Smooth muscle cell of the brain vasculature (primary cell): ENCODE results near the gene CXXC5.

Experiments used
- DNase-seq: peaks from one replicate; pipeline ENCODE4 v3.0.0-alpha.2; 2012; ENCODE audit warnings: low read depth, low spot score

The CXXC5 gene

DNA sequence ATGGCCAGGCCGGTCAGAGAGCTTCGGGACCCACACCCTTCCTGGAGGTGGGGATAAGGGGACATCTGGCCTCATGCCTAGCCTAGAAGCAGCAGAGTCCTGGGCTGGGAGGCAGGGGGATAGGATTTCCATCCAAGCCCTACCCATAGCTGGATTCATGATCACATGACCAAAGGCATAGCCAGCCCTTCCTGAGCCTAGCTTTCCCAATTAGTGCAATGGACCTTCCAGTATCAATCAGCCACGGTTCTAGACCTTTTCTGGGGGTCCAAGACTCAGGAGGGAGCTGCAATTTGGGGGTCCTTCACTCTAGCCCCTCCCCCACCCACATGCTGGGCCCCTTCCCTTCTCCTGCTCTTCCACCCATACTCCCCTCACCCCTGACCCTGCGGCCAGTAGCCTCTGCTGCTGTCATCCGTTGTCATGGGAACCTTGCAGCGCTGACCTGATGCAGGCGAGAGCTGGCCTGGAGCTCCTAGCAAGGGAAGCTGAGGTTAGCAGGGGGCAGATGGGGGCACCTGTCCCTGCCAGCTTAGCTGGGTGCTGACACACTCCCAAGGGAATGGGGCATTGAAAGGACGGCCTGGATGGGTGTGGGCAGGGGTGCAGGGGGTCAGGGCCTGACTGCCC is 44.6 kb downstream of the CXXC5 start:
- no peak for DNase-seq

DNA sequence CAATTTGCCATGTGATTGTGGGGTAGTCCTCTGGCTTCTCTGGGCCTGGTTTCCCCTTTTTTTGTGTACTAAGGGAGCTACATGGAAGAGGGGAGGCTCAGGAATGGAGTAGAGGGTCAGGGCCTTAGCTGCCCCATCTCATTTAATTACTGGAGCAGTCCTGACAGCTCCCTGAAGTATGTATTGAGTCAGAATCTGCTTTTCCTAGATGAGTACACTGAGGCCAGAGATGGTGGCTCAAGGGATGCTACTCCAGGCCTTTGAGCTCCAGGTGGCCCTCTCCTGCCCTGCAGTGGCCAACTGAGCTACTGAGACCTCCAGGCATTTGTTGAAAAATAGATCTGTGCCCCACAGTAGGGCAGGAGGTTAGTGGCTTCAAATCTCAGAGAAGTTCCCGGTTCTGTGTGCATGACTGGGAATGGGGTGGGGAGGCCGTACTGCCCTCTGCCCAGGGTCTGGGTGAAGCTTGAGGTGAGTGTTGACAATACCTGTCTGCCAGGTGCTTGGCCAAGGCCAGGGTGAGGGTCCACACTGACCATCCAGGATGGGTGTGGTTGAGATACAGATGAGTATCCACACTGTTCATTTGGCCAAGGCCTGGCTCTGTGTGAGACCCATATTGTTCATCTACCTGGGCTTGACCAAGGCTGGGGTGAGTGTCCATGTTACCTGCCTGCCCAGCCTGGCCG is 45.7 kb downstream of the CXXC5 start:
- DNase-seq, result no peak

DNA sequence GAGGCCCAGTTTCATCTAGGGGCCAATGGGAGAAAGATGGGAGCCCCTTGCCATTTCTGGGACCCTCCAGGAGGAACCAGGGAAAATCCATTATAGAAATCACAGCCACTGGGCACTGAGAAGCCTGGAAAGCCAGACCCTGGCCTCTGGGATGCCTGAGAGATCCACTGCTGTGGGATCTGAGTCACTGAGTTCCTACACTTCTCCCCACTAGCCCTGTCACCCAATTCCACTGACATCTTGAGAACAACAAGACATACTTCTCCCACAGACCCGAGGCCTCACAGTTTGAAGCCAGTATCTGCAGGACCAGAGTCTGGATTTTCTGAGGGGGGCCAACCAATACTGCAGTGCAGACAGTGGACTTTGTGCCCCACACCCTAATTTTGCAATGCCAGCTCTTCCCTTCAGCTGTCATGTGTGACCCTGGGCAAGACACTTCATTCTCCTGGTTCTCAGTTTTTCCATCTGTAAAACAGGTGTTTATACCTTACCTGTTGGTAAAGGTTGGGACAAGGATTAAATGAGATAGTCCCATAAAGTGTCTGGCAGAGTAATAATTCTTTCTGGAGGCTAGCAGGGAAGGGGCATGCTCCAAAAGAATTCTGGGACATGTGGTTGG is 46.5 kb downstream of the CXXC5 start:
- DNase-seq, result no peak

DNA sequence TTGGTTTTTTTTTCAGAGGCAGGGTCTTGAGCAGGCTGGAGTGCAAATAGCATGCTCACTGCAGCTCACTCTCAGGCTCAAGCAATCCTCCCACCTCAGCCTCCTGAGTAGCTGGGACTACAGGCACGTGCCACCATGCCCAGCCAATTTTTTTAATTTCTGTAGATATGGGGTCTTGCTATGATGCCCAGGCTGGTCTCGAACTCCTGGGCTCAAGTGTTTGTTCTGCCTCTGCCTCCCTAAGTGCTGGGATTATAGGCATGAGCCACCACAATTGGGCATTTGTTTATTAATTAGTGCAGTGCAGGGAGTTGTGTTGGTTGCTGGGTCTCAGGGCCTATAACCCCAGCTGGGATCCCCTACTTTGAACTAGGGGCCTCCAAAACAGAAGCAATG is 47.0 kb downstream of the CXXC5 start:
- DNase-seq, result no peak

DNA sequence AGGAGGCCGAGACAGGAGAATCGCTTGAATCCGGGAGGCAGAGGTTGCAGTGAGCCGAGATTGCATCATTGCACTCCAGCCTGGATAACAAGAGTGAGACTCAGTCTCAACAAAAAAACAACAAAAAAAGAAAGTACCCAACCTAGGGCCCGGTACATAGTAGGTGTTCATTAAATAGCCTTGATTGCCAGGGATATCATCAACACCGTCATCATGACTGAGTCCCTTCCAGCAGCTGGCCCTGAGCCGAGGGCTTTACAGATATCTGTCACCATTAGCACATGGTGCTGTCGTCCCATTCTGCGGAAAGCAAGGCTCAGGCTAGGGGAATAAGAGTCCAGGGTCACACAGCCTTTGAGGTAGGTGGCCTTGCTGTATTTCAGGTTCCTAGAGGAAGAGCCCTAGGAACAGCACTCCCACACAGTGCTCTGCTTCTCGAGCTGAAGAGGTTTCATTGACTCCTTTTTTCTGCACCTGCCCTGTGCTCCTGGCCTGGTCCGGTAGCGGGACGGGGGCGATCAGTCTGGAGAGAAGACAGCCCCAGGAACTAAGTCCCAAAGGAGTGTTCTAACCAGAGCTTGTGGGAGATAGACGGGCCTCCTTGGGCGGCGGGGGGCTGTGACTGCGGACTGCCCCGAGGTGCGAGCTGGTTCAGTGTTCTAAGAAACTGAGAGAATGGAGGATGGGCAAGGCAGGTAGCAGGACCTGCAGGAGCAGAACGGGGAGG is 48.2 kb downstream of the CXXC5 start:
- no peak for DNase-seq

DNA sequence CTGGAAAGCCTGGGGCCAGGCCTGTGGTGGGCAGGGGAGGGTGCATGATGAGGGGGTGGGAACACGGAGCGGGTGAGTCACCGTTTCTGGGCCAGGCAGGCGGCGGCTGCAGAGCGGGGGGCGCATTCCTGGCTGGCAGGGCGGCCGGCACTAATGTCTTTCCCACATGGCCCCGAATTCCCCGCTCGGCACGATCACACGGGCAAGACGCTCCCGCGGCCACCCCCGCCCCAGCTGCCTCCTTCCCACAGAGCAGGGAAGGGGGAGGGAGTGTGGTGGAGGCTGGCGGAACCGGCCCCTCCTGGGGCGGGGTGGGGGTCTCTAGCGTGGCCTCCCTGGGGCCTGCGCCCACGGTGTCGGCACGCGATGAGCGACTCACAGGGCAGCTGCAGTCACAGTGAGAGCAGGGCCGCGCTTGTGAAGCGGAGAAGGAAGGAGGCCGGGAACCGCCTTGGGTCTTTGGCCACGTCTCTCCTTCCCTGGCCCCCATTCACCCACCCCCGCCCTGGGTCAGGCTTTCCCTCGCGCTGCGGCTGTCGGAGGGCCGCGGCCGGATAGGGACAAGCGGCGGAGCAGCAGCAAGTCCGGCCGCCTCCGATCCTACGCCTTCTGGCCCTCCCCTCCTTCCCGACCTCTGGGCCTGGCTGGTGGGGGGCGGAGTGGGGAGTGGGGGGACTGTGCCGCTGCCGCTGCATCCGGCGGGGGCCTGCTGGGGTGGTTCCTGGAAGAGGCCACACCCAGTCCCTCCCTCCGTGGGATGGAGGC is 48.9 kb downstream of the CXXC5 start:
- peak; percentile 88 for DNase-seq

DNA sequence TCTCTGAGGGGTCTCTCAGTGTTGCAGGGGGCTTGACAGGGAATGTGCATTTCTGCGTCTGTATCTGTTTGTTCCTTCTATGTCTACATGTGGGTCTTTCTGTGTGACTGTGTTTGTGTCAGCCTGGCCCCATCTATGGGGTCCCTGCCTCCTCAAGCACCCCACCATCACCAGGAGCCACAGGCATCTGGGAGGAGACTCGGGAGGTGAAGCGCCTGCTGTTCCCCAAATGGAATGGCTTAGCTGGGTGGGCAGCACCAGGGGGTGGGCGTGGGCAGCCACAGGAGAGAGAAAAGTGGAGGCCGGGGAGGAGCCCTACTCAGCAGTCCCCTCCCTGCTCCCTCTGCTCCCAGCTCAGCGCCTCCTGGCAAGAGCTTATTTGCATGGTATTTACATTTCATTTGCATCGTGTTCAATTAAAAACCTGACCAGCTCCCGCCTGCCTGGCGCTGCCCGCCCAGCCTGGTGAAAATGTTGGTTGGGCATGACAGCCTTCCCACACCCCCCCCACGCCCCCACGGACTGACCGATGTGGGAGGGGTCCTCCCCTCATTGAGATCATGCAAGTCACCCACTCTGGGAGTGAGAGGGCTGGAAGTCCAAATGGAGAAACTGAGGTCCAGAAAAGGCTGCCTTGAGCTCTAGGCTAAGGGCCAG is 50.5 kb downstream of the CXXC5 start:
- DNase-seq, result no peak

DNA sequence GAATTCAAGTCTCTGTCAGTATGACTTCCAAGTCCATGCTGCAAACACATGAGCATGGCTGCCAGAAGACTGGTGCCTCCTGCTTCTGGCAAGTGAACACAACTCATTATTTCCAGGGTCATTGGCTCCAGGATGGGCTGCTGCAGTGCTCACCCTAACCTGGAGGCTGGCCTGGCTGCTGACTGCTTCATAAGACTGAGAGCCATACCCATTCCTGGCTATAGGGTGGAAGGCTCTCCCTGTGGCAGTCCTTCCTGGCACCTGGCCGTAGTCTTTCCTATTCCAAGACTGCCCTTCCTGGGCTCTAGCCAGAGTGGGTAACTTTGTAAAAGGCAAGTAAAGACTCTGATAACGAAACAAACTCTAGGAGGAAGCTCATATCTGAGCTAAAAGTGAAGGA is 51.2 kb downstream of the CXXC5 start:
- no peak for DNase-seq

DNA sequence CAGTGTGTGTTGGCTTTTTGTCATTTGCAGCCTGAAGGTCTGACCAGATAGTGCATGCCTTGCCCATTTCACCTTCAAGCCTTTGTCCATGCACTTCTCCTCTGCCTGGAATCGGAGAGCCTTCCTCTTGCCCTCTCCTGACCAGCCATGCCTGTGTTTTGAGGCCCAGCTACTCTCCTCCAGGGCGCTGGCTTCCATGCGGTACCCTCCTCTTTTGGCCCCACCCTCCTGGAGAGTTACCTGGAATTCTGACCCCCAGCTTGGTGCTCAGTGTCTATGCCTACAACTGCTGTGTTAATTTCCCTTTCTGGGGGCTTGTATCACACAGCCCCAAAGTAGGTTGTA is 52.5 kb downstream of the CXXC5 start:
- no peak for DNase-seq

DNA sequence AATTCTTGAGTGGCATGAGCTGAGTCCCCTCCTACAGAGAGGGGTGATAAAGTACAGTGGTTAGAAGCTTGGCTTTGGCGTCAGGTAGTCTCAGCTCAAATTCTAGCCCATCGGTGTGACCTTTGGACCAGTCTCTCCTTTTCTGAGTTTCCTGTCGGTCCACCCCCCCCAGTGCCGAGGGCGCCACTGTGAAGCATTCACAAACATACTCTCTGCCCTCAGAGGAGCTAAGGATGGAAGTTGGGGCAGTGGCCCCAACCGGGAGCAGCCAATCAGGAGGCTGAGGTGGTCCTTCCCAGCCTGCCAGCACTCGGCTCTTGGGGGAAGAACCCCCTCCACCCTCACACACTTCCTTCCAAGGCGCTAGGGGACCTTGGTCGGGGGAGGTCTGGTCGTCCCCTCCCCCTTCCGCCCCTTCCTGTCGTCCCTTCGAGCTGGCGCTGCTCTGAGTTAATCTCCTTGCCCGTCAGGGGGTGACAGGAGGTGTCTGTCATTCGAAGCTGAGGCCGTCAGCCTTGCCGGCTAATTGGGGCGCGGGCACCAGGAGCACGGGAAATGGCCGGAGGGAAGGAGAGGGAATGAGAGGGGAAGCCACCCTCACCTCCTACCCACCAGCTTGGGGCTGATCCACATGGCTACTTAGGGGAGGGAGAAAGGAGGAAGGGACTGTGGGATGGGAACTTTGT is 53.0 kb downstream of the CXXC5 start:
- no peak for DNase-seq

DNA sequence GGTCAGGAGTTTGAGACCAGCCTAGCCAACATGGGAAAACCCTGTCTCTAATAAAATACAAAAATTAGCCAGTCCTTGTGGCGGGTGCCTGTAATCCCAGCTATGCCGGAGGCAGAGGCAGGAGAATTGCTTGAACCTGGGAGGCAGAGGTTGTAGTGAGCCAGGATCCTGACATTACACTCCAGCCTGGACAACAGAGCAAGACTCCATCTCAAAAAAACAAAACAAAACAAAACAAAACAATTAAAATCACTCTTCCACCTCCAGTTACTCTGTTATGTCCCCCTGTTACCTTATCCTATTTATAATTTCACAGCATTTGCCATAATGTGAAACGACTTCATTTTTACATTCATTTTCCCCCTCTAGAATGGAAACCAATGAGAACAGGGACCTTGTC is 54.4 kb downstream of the CXXC5 start:
- DNase-seq, result no peak

DNA sequence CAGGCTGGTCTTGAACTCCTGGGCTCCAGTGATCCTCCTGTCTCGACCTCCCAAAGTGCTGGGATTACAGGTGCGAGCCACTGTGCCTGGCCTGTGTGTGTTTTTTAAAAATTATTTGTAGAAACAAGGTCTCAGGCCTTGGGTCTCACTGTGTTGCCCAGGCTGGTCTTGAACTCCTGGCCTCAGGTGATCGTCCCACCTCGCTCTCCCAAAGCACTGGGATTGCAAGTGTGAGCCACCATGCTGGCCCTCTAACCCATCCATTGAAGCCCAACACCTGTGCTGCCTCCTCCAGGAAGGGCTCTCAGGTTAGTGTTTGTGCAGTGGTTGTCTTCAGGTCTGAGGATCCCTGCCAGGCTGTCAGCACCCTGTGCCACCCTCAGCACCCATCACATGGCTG is 56.6 kb downstream of the CXXC5 start:
- no peak for DNase-seq

DNA sequence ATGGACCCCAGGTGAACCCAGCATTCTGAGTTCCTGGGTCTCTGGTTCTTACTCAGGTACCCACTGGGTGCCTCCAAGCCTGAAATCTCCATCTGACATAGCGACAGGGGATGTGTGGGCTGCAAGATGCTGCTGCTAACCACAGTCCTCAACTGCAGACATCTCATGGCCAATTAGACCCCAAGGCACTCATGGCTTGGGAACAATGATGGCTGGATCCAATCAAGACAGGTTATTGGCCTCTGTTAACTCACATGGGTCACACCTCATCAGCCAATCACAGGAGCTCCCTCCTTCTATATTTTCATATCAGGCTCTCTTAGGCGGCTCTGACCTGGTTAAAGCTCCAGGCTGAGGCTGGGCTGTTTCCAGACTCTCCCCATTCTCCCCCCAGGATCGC is 57.0 kb downstream of the CXXC5 start:
- DNase-seq, result no peak

DNA sequence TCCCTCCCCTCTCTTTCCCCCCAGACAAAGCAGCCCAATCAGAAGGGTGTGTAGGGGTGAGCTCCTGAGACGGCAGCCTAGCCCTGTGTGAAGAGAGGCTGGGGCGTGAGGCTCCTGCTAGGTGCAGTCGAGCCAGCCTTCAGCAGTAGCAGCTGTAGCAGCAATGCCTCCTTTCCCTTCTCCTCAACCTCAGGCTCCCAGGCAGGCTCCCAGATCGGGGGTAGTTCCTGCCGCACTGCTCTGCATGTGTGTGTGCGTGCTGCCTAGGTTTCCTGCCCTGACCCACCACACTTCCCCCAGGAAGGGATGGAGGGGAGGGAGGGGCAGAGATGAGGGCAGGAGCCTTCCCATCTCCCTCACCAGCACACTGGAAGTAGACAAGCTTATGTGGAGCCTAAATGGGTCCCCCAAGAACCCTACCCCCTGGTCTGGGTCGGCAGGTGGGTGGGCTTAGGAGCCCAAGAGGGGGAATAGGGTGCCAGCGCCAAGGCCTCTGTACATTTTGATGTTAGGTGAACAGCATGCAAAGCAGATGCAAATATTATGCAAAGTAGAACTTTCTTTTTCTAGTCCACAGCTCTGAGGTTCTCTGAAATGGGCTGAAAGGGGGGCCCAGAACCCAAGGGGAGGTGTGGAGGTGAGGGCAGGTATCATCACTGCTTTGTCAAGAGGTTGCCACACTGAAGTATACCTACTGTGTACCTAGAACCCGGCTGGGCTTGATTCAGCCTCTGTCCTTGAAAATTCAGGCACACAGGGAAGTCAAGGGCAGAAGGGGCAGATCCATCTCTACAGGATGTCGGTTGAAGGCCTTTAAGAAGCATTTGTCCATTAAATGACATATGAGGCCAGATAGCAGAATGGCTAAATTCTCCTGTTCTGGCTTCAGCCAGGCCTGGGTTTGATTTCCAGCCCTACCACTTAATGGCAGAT is 57.8 kb downstream of the CXXC5 start:
- DNase-seq, result no peak

DNA sequence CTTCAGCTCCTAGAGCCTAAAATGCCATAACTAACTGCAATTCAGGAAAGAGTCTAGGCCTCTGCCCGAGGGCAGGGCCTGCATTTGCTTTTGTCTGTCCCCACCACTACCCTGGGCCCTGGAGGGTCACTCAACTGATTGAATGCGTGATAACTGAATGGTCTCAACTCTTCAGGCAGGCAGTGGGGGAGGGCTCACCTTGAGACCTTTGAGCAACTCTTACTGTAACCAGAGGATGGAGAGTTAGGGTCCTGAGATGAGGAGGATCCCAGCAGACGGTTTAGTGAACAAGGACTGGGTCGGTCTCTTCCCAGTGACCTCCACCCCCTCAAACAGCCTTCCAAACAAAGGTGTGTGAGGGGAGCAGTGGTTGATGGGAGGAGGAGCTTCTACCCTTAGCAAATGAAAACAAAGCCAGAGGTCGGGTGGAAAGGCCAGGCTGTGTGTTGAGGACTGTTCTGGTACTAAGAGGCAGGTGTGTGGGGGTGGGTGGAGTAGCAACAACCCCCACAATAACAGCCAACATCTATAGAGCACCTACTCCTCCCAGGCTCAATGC is 59.4 kb downstream of the CXXC5 start:
- no peak for DNase-seq

DNA sequence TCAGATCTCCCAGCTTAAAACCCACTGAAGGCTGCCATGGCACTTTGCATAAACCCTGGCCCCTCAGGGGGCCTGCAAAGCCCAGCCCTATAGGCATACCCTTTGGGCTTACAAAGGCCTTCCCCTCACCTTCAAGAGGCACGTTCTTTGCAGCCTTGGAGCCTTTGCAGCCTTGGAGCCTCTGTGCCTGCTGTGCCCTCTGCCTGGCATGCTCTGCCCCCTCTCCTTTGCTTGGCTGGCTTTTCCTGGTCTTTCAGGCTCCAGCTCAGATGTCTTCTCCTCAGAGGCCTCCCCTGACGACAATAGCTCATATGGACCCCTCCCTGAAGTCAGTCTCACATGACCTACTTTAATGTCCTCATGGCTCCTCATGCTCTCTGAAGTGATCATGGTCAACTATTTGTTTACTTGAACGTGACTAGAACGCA is 60.3 kb downstream of the CXXC5 start:
- DNase-seq, result no peak

DNA sequence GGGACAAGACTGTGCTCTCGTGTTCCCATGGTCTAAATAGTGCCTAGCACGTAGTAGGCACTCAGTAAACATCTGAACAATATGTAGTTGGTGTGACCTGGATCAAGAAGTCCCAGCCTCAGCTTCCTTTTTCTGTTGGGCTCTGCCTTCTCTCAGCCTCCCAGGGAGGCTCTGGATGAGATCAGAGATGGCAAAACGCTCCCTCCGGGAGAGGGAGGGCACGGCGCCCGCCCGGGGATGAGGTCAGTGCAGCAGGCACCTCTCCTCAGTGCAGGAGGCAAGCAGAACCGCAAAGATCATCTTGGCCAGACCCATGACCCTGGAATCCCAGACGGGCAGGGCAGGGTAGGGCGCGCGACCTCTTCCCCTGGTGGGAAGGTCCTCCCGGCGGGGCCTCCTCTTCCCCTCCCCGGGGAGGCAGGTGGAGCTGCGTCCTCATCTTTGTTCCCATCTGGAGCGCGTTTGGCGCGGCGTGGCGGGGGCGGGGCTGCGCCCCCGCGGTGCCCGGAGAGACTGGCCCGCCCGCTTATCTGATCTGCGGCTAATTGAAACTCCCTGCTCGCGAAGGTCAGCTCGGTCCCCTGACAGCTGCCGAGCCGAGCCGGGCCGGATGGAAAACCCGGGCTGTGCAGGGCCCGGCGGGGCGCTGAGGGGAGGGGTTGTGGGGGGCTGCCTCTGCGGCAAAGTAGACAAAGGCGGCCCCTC is 60.9 kb downstream of the CXXC5 start:
- DNase-seq, result no peak

DNA sequence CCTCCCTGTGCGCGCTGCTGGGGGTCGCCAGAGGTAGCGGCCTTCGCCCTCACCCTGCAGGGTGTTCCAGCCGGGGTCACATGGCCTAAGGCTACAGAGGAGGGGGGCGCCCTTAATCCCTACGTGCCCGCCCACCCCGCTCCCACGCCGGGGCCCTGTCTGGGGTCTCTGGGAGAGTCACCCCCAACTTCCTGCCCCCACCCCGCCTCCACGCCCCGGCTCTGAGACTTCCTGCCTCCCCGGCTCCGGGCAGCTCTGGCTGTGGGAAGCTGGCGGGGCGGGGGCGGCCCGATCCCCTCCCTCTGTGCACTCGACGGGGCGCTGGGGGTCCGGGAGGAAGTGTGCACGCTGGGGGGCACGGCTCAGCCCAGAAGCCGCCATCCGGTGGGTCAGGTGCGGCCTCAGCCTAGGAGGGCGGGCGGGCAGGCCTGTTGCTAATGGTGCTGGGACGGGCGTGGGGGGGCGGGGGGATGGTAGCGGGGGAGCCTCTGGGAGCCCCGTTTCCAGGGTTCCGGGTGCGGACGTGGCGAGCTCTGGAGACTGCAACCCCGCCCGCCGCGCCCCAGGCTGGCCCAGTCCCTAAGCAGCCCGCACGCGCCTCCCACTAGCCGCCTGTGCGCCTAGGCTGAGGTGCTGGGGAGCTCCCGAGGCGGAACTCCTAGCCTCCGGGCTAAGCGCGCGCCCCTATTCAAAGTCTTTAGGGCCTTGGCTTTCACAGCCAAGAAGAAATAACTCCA is 61.6 kb downstream of the CXXC5 start:
- no peak for DNase-seq
